Right lobe of liver (tissue), 4 donors: ENCODE results near the gene TBCK.
"Not testable (repeated sequence)": the region's sequence is repeated elsewhere in the genome, so short reads cannot be mapped to it uniquely, and the experiment has no call there.

Source experiments
- POLR2A ChIP-seq: fragments of 450-650 bp; IDR thresholded peaks from one replicate; pipeline ENCODE4 v1.6.1; 2017; ENCODE audit warnings: antibody characterized with exemption, mild to moderate bottlenecking
- TF ChIP-seq, protein P1 (sequence below), 4 donors: fragments of 200-600 bp in 3 of 4; fragments of 450-650 bp in 1 of 4; IDR thresholded peaks; one replicate each; pipeline versions ENCODE4 v1.5.1 to v1.8.0; 2016 to 2022; ENCODE audit warnings: antibody characterized with exemption in 4 of 4, mild to moderate bottlenecking in 2 of 4
- donor health status: DM: no; HTN: no; CAD: no.
- donor health status: DM: no; HTN: no; CAD: no.
- donor health status: DM: no; HTN: yes; CAD: no.

DNA sequence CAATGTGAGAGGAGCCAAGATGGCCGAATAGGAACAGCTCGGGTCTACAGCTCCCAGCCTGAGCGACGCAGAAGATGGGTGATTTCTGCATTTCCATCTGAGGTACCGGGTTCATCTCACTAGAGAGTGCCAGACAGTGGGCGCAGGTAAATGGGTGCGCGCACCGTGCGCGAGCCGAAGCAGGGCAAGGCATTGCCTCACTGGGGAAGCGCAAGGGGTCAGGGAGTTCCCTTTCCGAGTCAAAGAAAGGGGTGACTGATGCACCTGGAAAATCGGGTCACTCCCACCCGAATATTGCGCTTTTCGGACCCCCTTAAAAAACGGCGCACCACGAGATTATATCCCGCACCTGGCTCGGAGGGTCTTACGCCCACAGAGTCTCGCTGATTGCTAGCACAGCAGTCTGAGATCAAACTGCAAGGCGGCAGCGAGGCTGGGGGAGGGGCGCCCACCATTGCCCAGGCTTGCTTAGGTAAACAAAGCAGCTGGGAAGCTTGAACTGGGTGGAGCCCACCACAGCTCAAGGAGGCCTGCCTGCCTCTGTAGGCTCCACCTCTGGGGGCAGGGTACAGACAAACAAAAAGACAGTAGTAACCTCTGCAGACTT is 196.0 kb downstream of the TBCK start:
- TF ChIP-seq, protein P1, sequence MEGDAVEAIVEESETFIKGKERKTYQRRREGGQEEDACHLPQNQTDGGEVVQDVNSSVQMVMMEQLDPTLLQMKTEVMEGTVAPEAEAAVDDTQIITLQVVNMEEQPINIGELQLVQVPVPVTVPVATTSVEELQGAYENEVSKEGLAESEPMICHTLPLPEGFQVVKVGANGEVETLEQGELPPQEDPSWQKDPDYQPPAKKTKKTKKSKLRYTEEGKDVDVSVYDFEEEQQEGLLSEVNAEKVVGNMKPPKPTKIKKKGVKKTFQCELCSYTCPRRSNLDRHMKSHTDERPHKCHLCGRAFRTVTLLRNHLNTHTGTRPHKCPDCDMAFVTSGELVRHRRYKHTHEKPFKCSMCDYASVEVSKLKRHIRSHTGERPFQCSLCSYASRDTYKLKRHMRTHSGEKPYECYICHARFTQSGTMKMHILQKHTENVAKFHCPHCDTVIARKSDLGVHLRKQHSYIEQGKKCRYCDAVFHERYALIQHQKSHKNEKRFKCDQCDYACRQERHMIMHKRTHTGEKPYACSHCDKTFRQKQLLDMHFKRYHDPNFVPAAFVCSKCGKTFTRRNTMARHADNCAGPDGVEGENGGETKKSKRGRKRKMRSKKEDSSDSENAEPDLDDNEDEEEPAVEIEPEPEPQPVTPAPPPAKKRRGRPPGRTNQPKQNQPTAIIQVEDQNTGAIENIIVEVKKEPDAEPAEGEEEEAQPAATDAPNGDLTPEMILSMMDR (IDR thresholded peaks at IDR 0.05): not testable (repeated sequence)
- not testable (repeated sequence) for TF ChIP-seq POLR2A
